Subcutaneous abdominal adipose tissue (tissue), 5 donors: ENCODE data around the gene C1orf74.

Experiments
- H3K27ac ChIP-seq: one replicate; pipeline ENCODE4 v1.7.0; 2013; ENCODE audit warnings: low read depth, mild to moderate bottlenecking, inconsistent platforms, low read length, moderate library complexity
- H3K27me3 ChIP-seq, 5 donors: one replicate each; pipeline ENCODE4 v1.7.0; 2013; ENCODE audit warnings: low read length in 5 of 5, inconsistent platforms in 1 of 5; ENCODE audit not compliant: control insufficient read depth in 5 of 5, insufficient read depth in 4 of 5
- H3K36me3 ChIP-seq, 5 donors: one replicate each; pipeline ENCODE4 v1.7.0; 2013; ENCODE audit warnings: low read length in 5 of 5; ENCODE audit not compliant: control insufficient read depth in 5 of 5, insufficient read depth in 5 of 5
- H3K4me1 ChIP-seq, 5 donors: one replicate each; pipeline ENCODE4 v1.7.0; 2013; ENCODE audit warnings: low read length in 5 of 5, mild to moderate bottlenecking in 3 of 5, moderate library complexity in 1 of 5; ENCODE audit not compliant: control insufficient read depth in 5 of 5, insufficient read depth in 5 of 5
- H3K4me3 ChIP-seq, 5 donors: one replicate each; pipeline ENCODE4 v1.7.0; 2013; ENCODE audit warnings: low read length in 5 of 5, low read depth in 1 of 5
- H3K9ac ChIP-seq, 5 donors: one replicate each; pipeline ENCODE4 v1.7.0; 2013; ENCODE audit warnings: low read length in 5 of 5, mild to moderate bottlenecking in 4 of 5, moderate library complexity in 3 of 5
- H3K9me3 ChIP-seq, 5 donors: one replicate each; pipeline ENCODE4 v1.7.0; 2013; ENCODE audit warnings: low read length in 5 of 5; ENCODE audit not compliant: control insufficient read depth in 5 of 5
- donor health status: healthy.
- donor health status: healthy.
- donor health status: healthy.
- donor health status: healthy.
- donor health status: healthy.

Gene C1orf74

DNA sequence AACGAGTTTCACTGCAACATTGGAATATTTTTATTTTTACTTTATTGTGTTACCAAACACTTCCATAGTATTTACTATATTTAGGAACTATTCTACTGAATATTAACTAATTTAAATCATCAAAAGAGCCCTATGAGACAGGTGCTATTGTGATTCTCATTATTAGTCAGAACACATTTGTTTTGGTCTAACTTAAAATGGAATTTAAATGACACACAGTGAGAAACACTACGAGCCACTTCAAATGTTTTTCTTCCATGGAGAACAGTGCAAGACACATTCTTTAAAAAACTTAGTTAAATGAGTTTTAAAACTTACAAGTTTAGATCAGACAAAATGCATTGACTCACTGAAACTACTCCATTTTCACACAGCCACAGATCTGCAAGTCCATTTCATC lies 35.2 kb downstream of the C1orf74 start:
- no peaks in the 10 kb centered on the region for H3K9me3 ChIP-seq
- H3K27ac ChIP-seq = no peak overlapping the region
- no peaks in the 10 kb centered on the region for H3K27me3 ChIP-seq
- no peak overlapping the region for H3K9ac ChIP-seq
- no peak overlapping the region for H3K4me3 ChIP-seq
- H3K4me1 ChIP-seq = peaks cover 0 to 16% (median 15%) of the 10 kb centered on the region in 5 donors
- H3K36me3 ChIP-seq = no peaks in the 10 kb centered on the region

DNA sequence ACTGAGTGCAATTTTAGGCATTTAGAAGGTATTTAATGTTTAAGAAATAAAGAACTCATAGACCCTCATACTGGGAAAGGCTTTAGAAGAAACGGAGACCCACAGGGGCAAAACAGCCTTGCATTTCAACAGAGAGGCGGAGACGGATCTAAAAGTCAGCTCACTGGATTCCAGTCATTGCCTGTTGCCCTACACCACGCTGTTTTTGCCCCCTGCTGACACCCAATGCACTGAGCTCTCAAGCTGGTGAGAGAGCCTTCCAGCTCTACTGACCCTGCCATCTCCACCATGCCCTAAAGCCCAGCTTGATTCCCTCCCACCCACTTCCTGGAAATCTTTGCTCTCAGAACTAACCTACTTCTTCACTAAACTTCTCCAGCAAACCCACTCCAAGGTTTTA lies 35.7 kb downstream of the C1orf74 start:
- peaks cover 0 to 16% (median 15%) of the 10 kb centered on the region in 5 donors for H3K4me1 ChIP-seq
- H3K27me3 ChIP-seq = no peaks in the 10 kb centered on the region
- no peak overlapping the region for H3K4me3 ChIP-seq
- no peaks in the 10 kb centered on the region for H3K36me3 ChIP-seq
- no peak overlapping the region for H3K27ac ChIP-seq
- no peak overlapping the region for H3K9ac ChIP-seq
- no peaks in the 10 kb centered on the region for H3K9me3 ChIP-seq

DNA sequence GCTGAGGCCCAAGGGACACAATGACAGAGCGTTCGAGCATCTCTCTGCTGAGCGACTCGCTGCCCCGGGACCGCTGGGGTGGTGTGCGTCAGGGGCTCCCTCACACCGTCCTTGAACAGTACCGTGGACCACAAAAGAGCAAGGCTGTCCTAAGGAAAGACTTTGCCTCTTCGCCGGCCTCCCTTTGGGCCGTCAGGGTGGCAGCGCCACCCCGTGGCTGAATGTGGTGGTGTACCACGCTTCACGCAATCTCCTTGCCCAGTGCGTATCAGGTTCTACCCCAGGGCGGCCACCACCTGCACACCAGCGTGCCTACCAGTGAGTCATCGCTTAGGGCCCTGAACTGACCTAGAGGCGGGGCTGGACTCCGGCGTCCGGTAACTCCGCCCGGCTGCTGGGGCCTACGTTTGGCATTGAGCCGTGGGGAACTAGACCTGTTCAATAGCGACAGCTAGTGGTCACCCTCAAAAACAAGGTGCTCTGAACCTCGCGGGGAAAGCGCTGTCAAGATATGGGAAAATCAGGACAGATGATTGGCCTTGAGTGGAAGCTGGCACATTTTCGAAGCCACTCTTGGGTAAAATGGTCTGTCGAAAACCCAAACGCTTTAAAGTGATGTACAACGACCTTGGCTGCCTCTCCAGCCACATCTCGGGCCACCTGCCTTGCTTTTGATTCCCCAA lies 36.6 kb downstream of the C1orf74 start:
- Histone ChIP-seq H3K36me3 (no peaks in the 10 kb centered on the region), H3K27ac (no peak overlapping the region), H3K9ac (peak overlapping the region in 4 of 5 donors; percentile 45 to 64 (median 56)), H3K4me1 (peaks cover 0 to 17% (median 16%) of the 10 kb centered on the region in 5 donors), H3K27me3 (no peaks in the 10 kb centered on the region), H3K4me3 (peak overlapping the region in 4 of 5 donors; percentile 50 to 68 (median 54)), H3K9me3 (no peaks in the 10 kb centered on the region)

DNA sequence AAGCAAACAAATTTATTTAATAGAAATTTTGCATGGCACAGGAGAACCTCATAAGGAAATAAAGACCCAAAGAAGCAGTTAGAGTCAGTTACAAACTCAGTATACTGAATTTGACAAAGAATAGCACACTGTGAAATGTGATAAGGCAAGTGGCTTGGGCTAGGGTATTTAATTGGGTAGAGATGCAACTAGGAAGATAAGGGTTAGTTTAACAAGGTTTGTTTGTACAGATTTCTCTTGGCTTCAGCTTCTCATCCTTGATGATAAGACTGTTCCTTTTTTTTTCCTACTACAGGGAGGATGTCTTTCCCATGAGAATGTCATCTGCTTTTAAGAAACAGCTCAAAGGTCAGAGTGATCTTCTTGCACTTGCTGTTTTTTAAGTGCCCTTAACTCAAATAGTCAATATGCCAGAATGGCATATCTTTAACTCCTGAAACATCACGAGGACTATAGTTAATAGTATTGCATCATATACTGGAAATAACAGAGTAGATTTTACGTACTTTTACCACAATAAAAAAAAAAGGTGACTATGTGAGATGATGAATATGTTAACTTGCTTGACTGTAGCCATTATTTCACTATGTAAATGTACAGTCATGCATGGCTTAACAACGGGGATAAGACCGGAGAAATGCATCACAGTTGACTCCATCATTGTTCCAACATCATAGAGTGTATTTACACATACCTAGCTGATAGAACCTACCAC lies 37.8 kb downstream of the C1orf74 start:
- Histone ChIP-seq H3K36me3 (no peaks in the 10 kb centered on the region), H3K4me3 (no peak overlapping the region), H3K4me1 (peaks cover 0 to 28% (median 27%) of the 10 kb centered on the region in 5 donors), H3K27ac (no peak overlapping the region), H3K9me3 (no peaks in the 10 kb centered on the region), H3K9ac (no peak overlapping the region), H3K27me3 (no peaks in the 10 kb centered on the region)

DNA sequence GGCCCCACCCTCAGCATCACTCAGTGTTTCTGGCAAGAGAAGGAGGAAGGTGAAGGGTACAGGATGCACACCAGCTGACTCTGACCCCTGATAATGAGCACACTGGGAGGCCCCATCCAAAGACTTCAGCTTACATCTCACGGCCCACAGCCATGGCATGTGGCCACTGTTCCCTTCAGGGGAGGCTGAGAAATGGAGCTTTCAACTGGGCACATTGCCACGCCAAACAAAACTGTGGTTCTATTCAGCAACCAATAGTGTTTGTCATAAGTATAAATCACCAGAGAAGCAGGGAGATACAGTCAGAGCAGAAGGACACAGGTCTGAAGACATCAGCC lies 41.2 kb downstream of the C1orf74 start:
- Histone ChIP-seq H3K9ac (no peak overlapping the region), H3K27me3 (no peaks in the 10 kb centered on the region), H3K9me3 (no peaks in the 10 kb centered on the region), H3K27ac (peak overlapping the region; percentile 52), H3K36me3 (no peaks in the 10 kb centered on the region), H3K4me3 (no peak overlapping the region), H3K4me1 (peaks cover 0 to 28% (median 28%) of the 10 kb centered on the region in 5 donors)

DNA sequence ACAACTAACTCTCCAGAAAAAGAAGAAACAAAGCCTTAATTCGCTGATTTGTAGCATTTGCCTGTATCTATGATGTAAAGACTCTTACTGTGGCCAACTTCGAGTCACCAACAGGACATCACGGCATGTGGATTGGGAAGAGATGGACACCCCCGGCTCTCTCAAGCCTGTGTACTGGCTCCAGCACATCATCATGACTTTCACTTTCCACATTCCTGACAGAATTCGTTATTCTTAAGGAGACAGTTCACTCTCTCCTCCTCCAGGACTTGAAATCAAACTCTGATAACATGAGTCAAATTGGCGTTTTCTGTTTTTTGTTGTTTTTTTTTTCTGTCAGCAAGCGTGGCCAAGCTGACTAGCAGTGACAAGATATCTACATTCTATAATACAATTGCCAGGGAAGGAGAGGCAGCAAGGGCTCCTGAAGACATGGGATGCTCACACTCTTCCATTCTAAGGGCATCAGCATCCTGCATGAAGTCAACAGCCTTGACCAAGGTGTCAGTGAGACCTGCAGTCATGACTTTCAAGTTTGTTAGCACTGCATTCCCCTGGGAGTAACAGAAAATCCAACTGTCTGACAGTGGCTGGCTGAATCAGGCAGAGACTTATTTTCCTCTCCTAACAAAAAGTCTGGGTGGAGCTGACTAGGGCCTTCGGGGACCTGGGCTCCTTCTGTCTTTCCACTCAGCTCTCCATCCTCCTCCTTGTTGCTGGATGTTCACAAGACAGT lies 41.8 kb downstream of the C1orf74 start:
- peak overlapping the region in 2 of 5 donors; percentile 17 to 49 for H3K9ac ChIP-seq
- H3K27ac ChIP-seq = peak overlapping the region; percentile 52
- no peaks in the 10 kb centered on the region for H3K36me3 ChIP-seq
- H3K27me3 ChIP-seq = no peaks in the 10 kb centered on the region
- H3K9me3 ChIP-seq = no peaks in the 10 kb centered on the region
- H3K4me3 ChIP-seq = peak overlapping the region in 1 of 5 donors; percentile 13
- H3K4me1 ChIP-seq = peaks cover 0 to 26% (median 22%) of the 10 kb centered on the region in 5 donors

DNA sequence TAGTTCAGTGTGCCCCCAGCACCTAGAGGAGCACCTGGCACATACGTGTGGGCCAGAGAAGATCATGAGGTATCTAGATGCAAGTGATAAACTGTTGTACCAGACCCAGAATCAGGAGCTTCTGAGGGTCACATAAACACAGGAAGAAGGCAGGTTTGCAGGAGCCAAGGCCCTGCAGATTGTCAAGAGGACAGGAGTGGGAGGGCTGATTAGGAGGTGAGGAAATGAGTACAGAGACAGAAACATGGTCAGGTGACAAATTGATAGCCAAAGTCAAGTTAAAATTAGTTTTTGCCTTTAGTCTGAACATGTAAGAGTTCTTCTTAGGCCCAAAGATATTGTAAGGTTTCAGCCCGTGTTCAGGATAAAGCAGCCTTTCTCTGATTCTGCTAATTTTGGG lies 42.5 kb downstream of the C1orf74 start:
- Histone ChIP-seq H3K36me3 (no peaks in the 10 kb centered on the region), H3K4me1 (peaks cover 0 to 20% (median 16%) of the 10 kb centered on the region in 5 donors), H3K27ac (peak overlapping the region; percentile 52), H3K9ac (peak overlapping the region in 2 of 5 donors; percentile 17 to 49), H3K27me3 (no peaks in the 10 kb centered on the region), H3K9me3 (no peaks in the 10 kb centered on the region), H3K4me3 (no peak overlapping the region)

DNA sequence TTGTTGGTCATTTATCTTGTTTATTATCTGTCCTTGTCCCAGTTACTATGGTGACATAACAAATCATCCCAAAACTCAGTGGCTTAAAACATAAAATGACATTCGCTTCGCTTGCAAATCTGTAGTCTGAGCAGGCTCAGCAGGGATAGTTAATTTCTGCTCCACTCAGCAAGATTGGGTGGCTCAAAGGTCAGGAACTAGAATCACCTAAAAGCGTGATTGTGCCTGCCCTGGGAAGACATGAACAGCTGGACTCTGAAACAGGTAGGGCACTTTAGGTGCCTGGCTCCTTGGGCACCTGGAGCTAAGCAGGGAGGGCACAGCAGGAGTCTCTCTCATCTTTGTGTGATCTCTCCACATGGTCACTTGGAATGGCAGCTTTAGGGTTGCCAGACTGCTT lies 43.2 kb downstream of the C1orf74 start:
- Histone ChIP-seq H3K4me1 (peaks cover 0 to 14% (median 12%) of the 10 kb centered on the region in 5 donors), H3K9me3 (no peaks in the 10 kb centered on the region), H3K27me3 (no peaks in the 10 kb centered on the region), H3K36me3 (no peaks in the 10 kb centered on the region), H3K27ac (no peak overlapping the region), H3K9ac (no peak overlapping the region), H3K4me3 (no peak overlapping the region)

DNA sequence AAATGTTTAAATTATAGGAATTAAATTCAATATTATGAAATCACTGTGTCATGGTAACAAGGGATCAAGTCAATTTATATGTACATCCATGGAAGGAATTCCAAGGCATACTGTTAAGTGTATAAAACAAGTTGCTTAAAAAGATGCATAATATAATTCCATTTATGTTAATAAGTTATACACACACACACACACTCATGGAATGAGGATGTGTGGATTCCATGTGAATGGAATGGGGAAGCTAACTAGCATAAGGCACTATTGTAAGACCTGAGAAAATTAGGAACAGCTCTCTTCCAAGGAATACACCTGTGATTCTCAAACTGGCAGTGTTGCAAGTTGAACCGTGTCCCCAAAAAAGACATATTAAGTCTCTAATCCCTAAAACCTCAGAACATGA lies 46.1 kb downstream of the C1orf74 start:
- peaks cover 8 to 26% (median 23%) of the 10 kb centered on the region in 5 donors for H3K4me1 ChIP-seq
- no peak overlapping the region for H3K4me3 ChIP-seq
- no peak overlapping the region for H3K9ac ChIP-seq
- no peaks in the 10 kb centered on the region for H3K9me3 ChIP-seq
- no peaks in the 10 kb centered on the region for H3K27me3 ChIP-seq
- H3K36me3 ChIP-seq = no peaks in the 10 kb centered on the region
- no peak overlapping the region for H3K27ac ChIP-seq

DNA sequence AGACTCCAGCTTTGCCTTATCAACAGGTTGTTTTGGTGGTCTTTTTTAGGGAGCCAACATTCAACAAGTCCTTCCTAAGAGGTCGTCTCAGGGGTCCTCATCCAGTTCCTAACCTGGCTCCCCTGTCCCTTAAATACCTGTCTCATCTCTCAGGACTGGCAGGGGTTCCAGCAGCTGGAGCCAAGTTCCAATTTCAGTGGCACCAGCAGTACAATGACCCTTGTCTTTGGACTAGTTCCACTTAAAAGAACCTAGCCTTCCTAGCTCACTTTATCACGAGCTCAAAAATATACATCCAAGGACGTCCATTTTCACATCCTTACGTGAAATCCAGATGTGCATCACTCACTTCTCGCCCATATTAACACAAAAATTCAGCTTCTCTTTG lies 47.2 kb downstream of the C1orf74 start:
- no peaks in the 10 kb centered on the region for H3K9me3 ChIP-seq
- no peak overlapping the region for H3K4me3 ChIP-seq

More for the DNA sequence above, 47.2 kb downstream of the C1orf74 start:
- Histone ChIP-seq H3K27me3 (no peaks in the 10 kb centered on the region), H3K27ac (no peak overlapping the region), H3K36me3 (no peaks in the 10 kb centered on the region), H3K4me1 (peaks cover 8 to 25% (median 24%) of the 10 kb centered on the region in 5 donors), H3K9ac (no peak overlapping the region)
